Brain microvascular endothelial cell (primary cell): ENCODE data around the gene FLNA.

ENCODE experiments used
- DNase-seq: peaks from one replicate; pipeline ENCODE4 v3.0.0-alpha.2; 2020
- H3K27ac ChIP-seq: fragments of 250-450 bp; sonication (Bioruptor Pico); 2 replicates; pipeline ENCODE4 v1.5.1; 2020; ENCODE audit warnings: mild to moderate bottlenecking, moderate library complexity
- H3K27me3 ChIP-seq: fragments of 250-450 bp; sonication (Bioruptor Pico); replicated peaks from 2 replicates; pipeline ENCODE4 v1.5.1; 2020; ENCODE audit warnings: mild to moderate bottlenecking
- H3K36me3 ChIP-seq: fragments of 250-450 bp; sonication (Bioruptor Pico); replicated peaks from 2 replicates; pipeline ENCODE4 v1.5.1; 2020; ENCODE audit warnings: mild to moderate bottlenecking
- H3K4me3 ChIP-seq: 2 replicates; pipeline ENCODE4 v1.5.1; 2011; ENCODE audit warnings: low read depth, mild to moderate bottlenecking, control low read depth, low read length, moderate library complexity
- in situ Hi-C: cut with HindIII; loops from 2 replicates; pipeline ENCODE4 v1.10.0; 2017; ENCODE audit warnings: low sequenced_read_pairs, low pct_ligation_motif_present
- TF ChIP-seq, protein P1 (sequence below): IDR thresholded peaks from 2 replicates; pipeline ENCODE4 v1.5.1; 2011; ENCODE audit warnings: low read depth, mild to moderate bottlenecking, moderate library complexity, low read length, control low read depth, inconsistent platforms; ENCODE audit errors: missing control alignments

FLNA gene

GRCh38 chrX:154363706-154364439 is 10.6 kb downstream of the FLNA start:
- H3K36me3 ChIP-seq: peaks cover 74% of the 10 kb centered on the region
- in situ Hi-C loops: no loop called here
- no peak overlapping the region for H3K27ac ChIP-seq
- TF ChIP-seq, protein P1, sequence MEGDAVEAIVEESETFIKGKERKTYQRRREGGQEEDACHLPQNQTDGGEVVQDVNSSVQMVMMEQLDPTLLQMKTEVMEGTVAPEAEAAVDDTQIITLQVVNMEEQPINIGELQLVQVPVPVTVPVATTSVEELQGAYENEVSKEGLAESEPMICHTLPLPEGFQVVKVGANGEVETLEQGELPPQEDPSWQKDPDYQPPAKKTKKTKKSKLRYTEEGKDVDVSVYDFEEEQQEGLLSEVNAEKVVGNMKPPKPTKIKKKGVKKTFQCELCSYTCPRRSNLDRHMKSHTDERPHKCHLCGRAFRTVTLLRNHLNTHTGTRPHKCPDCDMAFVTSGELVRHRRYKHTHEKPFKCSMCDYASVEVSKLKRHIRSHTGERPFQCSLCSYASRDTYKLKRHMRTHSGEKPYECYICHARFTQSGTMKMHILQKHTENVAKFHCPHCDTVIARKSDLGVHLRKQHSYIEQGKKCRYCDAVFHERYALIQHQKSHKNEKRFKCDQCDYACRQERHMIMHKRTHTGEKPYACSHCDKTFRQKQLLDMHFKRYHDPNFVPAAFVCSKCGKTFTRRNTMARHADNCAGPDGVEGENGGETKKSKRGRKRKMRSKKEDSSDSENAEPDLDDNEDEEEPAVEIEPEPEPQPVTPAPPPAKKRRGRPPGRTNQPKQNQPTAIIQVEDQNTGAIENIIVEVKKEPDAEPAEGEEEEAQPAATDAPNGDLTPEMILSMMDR: no peak
- no peak for DNase-seq
- no peak overlapping the region for H3K4me3 ChIP-seq
- H3K27me3 ChIP-seq: no peaks in the 10 kb centered on the region

- H3K4me3 ChIP-seq: no peak overlapping the region
- H3K36me3 ChIP-seq: peaks cover 79% of the 10 kb centered on the region
- TF ChIP-seq, protein P1: no peak
- H3K27ac ChIP-seq: no peak overlapping the region
- in situ Hi-C loops: no loop called here
- DNase-seq: no peak
- no peaks in the 10 kb centered on the region for H3K27me3 ChIP-seq
Observed at GRCh38 chrX:154362085-154362742, 12.2 kb downstream of the FLNA start.

DNA sequence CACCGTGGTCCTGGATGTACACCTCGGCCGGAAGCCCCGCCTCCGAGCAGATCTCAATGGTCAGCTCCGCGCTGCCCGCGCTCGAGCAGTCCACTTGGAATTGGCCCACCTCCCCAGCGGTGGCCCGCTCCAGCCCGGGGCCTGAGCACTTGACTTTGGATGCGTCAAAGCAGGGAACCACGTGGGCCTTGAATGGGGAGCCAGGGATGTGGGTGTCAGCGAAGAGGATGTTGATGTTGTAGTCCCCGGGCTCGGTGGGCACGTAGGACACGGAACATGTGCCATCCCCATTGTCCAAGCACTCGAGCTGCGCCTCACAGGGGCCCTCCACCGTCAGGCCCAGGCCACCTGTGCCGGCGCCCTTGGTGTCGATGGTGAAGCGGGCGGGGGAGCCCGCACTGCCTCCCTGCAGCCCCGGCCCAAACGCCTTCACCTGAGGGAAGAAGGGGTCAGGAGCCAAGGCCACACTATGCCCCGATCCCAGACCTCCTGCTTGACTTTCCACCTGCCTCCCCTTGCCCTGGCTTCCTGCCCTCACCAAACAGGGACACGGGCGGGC is 14.2 kb downstream of the FLNA start:
- no peak overlapping the region for H3K4me3 ChIP-seq
- in situ Hi-C loops: no loop called here
- no peak for DNase-seq
- H3K27ac ChIP-seq: no peak overlapping the region
- H3K36me3 ChIP-seq: peaks cover 82% of the 10 kb centered on the region
- TF ChIP-seq, protein P1: no peak
- no peaks in the 10 kb centered on the region for H3K27me3 ChIP-seq

DNA sequence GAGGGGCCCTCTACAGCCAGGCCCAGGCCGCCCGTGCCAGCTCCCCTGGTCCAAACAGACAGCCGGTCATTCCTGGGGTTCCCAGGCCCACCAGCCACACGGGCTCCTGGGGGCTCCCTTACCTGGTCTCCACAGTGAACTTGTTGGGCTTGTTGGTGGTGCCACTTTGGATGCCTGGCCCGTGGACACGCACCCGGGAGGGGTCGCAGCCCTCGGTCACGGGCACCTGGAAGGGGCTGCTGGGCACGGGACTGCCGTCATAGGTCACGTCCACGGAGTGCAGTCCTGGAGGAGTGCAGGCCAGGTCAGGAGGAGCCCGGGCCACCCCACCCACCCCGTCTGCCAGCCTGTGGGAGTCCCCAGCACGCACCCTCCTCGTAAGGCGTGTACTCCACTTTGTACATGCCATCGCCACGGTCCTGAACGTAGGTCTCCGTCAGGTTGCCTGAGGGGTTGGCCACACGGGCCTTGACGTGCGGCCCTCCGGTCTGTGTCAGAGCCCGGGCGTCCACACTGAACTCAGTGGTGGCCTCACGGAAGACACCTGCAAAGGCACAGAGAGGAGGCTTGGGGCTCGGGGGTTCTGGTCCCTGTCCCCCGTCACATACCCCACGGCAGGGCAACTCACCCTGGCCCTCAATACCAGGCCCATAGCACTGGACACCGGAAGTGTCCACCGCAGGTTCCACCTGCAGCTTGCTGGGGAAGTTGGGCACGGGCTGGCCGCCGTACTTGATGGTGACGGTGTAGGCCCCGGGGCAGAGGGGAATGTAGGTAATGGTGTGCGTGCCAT is 14.9 kb downstream of the FLNA start:
- Histone ChIP-seq H3K27me3 (no peaks in the 10 kb centered on the region), H3K36me3 (peaks cover 84% of the 10 kb centered on the region), H3K4me3 (no peak overlapping the region), H3K27ac (no peak overlapping the region)
- in situ Hi-C loops: no loop called here
- DNase-seq: no peak
- TF ChIP-seq, protein P1: no peak

GRCh38 chrX:154358829-154359228 is 15.6 kb downstream of the FLNA start:
- no peak for DNase-seq
- Histone ChIP-seq H3K27me3 (no peaks in the 10 kb centered on the region), H3K27ac (no peak overlapping the region), H3K36me3 (peaks cover 91% of the 10 kb centered on the region), H3K4me3 (no peak overlapping the region)
- TF ChIP-seq, protein P1: no peak
- in situ Hi-C loops: no loop called here
